GM10248 (cell line): ENCODE results near the gene PLA2G2D.

Experiments
- CTCF ChIA-PET: fragments of 300-600 bp; sonication (Branson Sonifier 250); formaldehyde crosslinking; extraction: SDS; loops from one replicate; lab custom pipeline; 2021; ENCODE audit warnings: antibody characterized with exemption; lab: Yijun Ruan, JAX
- POLR2A ChIA-PET: fragments of 350-650 bp; sonication (Branson Sonifier 250); formaldehyde crosslinking; extraction: SDS; loops from one replicate; lab custom pipeline; 2020; ENCODE audit warnings: antibody characterized with exemption; lab: Yijun Ruan, JAX
- DNase-seq: peaks from one replicate; pipeline ENCODE4 v3.0.0; 2012; ENCODE audit errors: extremely low spot score
- TF ChIP-seq, protein P1 (sequence below): IDR thresholded peaks from 2 replicates; pipeline ENCODE4 v1.5.1; 2012; ENCODE audit warnings: mild to moderate bottlenecking, low read depth; ENCODE audit errors: extremely low read depth, missing control alignments, control extremely low read depth

Gene PLA2G2D

DNA sequence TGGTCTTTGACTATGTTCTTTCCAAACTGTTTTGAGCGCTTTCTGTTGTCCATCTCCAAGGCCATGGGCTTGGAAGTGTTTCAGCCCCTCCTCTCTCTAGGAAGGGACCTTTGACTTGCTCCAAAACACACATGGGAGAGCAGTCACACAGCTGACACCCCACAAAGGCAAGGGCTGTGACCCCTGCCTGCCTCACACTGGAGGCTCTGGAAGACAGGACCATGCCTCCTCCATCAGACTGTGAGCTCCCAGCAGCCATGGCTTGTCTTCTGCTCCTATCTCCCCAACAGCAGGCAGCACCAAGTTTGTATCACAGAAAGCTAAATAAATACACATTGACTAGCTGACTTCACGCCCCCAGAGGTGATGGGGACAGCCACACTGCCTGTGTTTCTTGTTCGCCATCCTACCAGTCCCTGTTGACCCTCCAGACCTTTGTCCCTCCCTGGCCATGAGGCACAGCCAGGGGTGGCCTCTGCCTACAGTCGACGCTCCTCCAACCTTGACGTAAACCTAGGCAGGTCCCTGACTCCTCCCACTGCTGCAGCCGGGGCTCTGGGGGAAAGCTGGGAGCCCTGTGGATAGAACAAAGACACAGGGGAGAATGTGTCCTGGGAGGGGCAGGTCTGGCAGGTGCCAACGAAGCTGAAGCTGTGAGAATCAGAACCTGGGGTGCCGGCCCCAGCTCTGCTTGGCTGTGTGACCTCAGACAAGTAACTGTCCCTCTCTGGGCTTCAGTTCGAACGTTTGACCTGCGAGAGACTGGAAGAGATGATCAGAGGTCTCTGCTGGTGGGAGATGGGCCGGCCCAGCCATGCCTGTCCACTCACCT, 24.6 kb upstream of the PLA2G2D start:
- CTCF ChIA-PET = interaction anchor here (1.1 to 3.5 kb wide), 4 partner anchors 9 to 69 kb away, joined by 3 to 21 read pairs (median 3); no protein-coding TSS in a partner anchor
- TF ChIP-seq, protein P1, sequence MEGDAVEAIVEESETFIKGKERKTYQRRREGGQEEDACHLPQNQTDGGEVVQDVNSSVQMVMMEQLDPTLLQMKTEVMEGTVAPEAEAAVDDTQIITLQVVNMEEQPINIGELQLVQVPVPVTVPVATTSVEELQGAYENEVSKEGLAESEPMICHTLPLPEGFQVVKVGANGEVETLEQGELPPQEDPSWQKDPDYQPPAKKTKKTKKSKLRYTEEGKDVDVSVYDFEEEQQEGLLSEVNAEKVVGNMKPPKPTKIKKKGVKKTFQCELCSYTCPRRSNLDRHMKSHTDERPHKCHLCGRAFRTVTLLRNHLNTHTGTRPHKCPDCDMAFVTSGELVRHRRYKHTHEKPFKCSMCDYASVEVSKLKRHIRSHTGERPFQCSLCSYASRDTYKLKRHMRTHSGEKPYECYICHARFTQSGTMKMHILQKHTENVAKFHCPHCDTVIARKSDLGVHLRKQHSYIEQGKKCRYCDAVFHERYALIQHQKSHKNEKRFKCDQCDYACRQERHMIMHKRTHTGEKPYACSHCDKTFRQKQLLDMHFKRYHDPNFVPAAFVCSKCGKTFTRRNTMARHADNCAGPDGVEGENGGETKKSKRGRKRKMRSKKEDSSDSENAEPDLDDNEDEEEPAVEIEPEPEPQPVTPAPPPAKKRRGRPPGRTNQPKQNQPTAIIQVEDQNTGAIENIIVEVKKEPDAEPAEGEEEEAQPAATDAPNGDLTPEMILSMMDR = no peak
- POLR2A ChIA-PET = no interaction called here
- no peak for DNase-seq

DNA sequence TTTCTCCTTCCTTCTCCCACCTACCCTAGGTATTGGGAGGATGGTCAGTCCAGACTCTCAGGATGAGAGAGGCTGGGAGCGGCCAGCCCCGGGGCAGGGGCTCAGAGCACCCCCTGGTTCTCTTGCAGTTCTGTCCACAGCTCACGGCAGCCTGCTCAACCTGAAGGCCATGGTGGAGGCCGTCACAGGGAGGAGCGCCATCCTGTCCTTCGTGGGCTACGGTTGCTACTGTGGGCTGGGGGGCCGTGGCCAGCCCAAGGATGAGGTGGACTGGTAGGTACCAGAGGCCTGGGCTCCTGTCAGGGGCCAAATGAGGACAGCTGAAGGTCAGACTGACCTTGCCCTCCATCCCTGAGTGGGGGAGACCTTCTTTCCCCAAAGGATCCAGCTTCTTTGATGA, 24.0 kb upstream of the PLA2G2D start:
- ChIA-PET POLR2A (no interaction called here), CTCF (interaction anchor here (1.1 to 3.5 kb wide), 4 partner anchors 9 to 70 kb away, joined by 3 to 21 read pairs (median 3); no protein-coding TSS in a partner anchor)
- no peak for DNase-seq
- TF ChIP-seq, protein P1 = no peak

DNA sequence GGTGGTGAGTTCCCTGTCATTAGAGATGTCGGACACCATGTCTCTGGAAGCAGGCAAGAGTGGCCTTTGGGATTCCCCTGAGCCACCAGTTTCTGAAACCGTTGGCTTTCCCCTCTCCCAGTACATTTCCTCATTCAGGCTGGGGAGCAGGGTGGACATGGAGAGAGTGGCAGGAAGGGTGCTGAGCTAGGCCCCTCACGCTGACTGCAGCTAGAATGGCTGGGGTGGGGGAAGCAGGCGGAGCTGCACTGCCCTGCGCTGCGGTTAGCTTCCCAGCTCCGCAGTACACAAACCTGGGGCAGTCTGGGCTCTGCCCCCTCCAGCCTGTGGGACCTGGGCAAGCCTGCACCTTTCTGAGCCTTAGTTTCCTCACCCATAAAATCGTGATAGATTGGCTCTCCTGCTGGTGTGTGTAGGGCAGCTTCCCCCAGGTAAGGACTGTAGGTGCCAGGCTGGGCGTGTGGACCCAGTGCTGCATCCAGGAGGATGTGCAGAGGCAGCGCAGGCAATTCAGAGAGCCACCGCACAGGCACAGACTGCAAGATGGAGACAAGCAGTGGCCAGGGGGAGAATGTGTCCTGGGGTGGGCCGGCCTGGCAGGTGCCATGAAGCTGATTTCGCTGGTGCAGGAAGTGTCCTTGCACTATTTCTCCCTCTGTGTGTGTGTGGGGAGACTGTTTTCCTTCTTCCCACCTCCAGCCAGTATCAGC, 22.8 kb upstream of the PLA2G2D start:
- TF ChIP-seq, protein P1 = no peak
- CTCF ChIA-PET = interaction anchor here (3.5 kb wide), 1 partner anchor 11 kb away, joined by 21 read pairs; no protein-coding TSS in a partner anchor

DNA sequence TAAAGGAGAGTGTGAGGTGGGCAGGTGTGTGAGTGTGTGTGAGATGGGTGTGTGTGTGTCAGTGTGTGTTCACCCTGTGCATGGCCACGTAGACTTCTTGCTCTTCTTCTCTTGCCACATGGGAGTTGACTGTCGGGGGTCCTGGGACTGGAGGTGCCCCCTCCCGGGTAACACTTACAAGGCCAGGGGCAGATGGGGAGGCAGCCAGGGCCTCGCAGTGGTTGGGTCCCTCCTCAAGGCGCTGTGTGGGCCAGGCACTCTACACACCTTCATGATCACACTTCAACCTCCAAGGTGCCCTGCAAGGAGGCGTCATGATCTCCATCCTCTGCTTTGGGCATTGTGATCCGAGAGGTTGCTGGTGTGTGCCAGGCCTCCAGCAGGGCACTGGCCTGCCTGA, 22.1 kb upstream of the PLA2G2D start:
- POLR2A ChIA-PET = no interaction called here
- DNase-seq = no peak
- TF ChIP-seq, protein P1 = no peak
- CTCF ChIA-PET = no interaction called here

More for the DNA sequence above, 22.8 kb upstream of the PLA2G2D start:
- POLR2A ChIA-PET = no interaction called here
- DNase-seq = no peak

DNA sequence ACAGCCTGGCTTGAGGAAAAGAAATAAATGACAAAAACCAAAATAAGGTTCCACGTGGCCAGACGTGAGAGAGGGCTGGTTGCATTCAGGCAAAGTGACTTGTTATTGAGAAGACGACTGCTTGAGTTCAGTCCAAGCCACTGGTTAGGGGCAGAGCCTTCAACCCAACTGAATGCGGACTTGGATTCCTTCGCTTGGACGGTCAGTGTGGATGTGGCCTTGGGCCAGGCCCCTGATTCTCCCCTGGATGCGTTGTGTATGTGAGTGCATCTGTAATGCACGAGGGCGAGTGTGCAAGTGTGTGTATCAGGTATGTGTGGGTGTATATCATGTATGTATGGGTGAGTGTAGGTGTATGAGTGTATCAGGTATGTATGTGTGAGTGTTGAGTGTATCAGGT, 21.7 kb upstream of the PLA2G2D start:
- no peak for DNase-seq
- CTCF ChIA-PET = interaction anchor here (1.4 kb wide), 1 partner anchor 11 kb away, joined by 3 read pairs; no protein-coding TSS in a partner anchor
- TF ChIP-seq, protein P1 = no peak
- POLR2A ChIA-PET = no interaction called here
